ENCODE data around the gene GPALPP1.

GRCh38 chr13:45074721-45075120 is 85.4 kb downstream of the GPALPP1 start:
- TF ChIP-seq EZH2 (optimal IDR thresholded peaks at IDR 0.05; ENCODE audit: low read depth, low read length), result no peak
- TF ChIP-seq CTCF (IDR thresholded peaks at IDR 0.05; ENCODE audit: low read length), result no peak
- no peak for TF ChIP-seq EZH2phosphoT487 (IDR thresholded peaks at IDR 0.05; ENCODE audit: low read length)
